Karpas-422 (cell line): ENCODE measurements around the gene ACP6. TPM values are rescaled to one million over a fixed set of nuclear protein-coding genes. Genes with fewer than 3 reads are reported as not detected.

Experiments
- DNase-seq: peaks from one replicate; pipeline ENCODE4 v3.0.0-alpha.2; 2015
- H2AFZ ChIP-seq: fragments of 200-600 bp; sonication (generic); 2 replicates; pipeline ENCODE4 v1.6.1; 2014; ENCODE audit warnings: antibody characterized with exemption, low read length, mixed read lengths
- H3K27ac ChIP-seq: fragments of 200-600 bp; sonication (generic); 2 replicates; pipeline ENCODE4 v1.5.1; 2014; ENCODE audit warnings: mild to moderate bottlenecking, low read length, moderate library complexity
- H3K27me3 ChIP-seq: fragments of 200-600 bp; sonication (generic); 2 replicates; pipeline ENCODE4 v1.6.1; 2014; ENCODE audit warnings: low read length, mixed read lengths
- H3K36me3 ChIP-seq: fragments of 200-600 bp; sonication (generic); 2 replicates; pipeline ENCODE4 v1.6.1; 2014; ENCODE audit warnings: low read length, mixed read lengths; ENCODE audit not compliant: insufficient read depth
- H3K4me1 ChIP-seq: fragments of 200-600 bp; sonication (generic); 2 replicates; pipeline ENCODE4 v1.6.1; 2014; ENCODE audit warnings: mild to moderate bottlenecking, low read length, mixed read lengths
- H3K4me2 ChIP-seq: fragments of 200-600 bp; sonication (generic); 2 replicates; pipeline ENCODE4 v1.6.1; 2014; ENCODE audit warnings: low read length, low read depth, mild to moderate bottlenecking; ENCODE audit not compliant: poor library complexity, severe bottlenecking
- H3K4me3 ChIP-seq: fragments of 200-600 bp; sonication (generic); 2 replicates; pipeline ENCODE4 v1.5.1; 2014; ENCODE audit warnings: mild to moderate bottlenecking, antibody characterized with exemption, low read length, mixed read lengths
- H3K79me2 ChIP-seq: fragments of 200-600 bp; sonication (generic); 2 replicates; pipeline ENCODE4 v1.6.1; 2014; ENCODE audit warnings: mild to moderate bottlenecking, low read length, mixed read lengths
- H3K9ac ChIP-seq: fragments of 200-600 bp; sonication (generic); 2 replicates; pipeline ENCODE4 v1.6.0; 2014; ENCODE audit warnings: low read length
- H3K9me2 ChIP-seq: fragments of 200-600 bp; sonication (generic), shearing (Covaris generic); replicated peaks from 2 replicates; pipeline ENCODE4 v1.6.0; 2014; ENCODE audit warnings: mild to moderate bottlenecking, low read length, moderate library complexity; ENCODE audit not compliant: insufficient read depth
- H3K9me3 ChIP-seq: fragments of 300-700, 200-600 bp; sonication (generic); 2 replicates; pipeline ENCODE4 v1.6.1; 2014; ENCODE audit warnings: low read length, mixed read lengths
- H4K20me1 ChIP-seq: fragments of 200-600 bp; sonication (generic); 2 replicates; pipeline ENCODE4 v1.6.1; 2014; ENCODE audit warnings: mild to moderate bottlenecking, antibody characterized with exemption, low read length, low read depth; ENCODE audit not compliant: insufficient read depth
- total RNA-seq: library from RNA; depleted of rRNA; stranded (reverse); fragments of >200 nt; shearing (Covaris generic); gene quantifications from 2 replicates; pipeline ENCODE4 v1.2.3, GENCODE V29; 2014; ENCODE audit warnings: low replicate concordance; rRNA removed

ACP6 gene
- 3.0 and 6.7 TPM in 2 replicates for total RNA-seq

DNA sequence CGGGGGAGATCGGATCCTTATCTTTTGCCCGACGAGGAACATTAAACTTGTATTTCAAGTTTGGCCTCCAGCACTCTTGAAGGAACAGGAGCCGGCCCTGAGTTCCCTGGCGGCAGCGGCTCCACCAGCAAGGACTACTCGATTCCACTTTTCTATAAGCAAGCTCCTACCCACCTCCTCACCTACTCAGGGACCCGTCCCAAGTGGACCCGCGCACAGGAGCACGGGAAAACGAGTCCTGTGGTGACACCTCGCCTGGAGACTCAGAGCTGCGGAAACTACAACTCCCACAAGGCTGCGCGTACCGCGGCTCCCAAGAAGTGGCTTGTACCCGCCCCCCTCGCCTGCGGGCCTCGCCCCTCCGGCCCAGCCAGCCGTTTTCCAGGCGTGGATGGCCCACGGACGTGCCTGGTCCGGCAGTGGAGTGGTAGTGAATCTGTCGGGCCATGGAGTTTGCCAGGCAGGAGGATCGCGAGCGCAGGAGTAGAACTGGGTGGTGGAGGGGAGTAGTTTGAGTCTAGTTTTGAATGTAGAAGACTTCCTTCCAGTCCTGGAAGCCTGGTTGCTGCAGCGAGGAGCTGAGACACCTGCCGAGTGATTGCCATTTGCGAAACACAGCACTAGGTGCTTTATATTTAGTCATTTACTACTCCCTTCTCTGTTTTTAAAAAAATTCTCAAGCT is at the start of gene ACP6:
Gene ACP6 (minus strand): TSS at position 206 of the 683 bp plus-strand sequence. CDS start 476 bp downstream, outside the sequence.
- H4K20me1 ChIP-seq = no peaks in the 10 kb centered on the region
- peak within 1 kb of the TSS; percentile 72 for H2AFZ ChIP-seq
- no peaks in the 10 kb centered on the region for H3K9me2 ChIP-seq
- DNase-seq = peak; percentile 88
- no peak within 1 kb of the TSS for H3K27ac ChIP-seq
- H3K9ac ChIP-seq = peak within 1 kb of the TSS; percentile 67
- peak within 1 kb of the TSS; percentile 67 for H3K4me3 ChIP-seq
- H3K4me2 ChIP-seq = peak within 1 kb of the TSS; percentile 79
- H3K27me3 ChIP-seq = no peaks in the 10 kb centered on the region
- no peaks in the 10 kb centered on the region for H3K9me3 ChIP-seq
- H3K79me2 ChIP-seq = no peaks in the 10 kb centered on the region
- H3K36me3 ChIP-seq = no peaks in the 10 kb centered on the region
- H3K4me1 ChIP-seq = peaks cover 12% of the 10 kb centered on the region

- H3K27ac ChIP-seq = no peak overlapping the region
- H3K4me2 ChIP-seq = no peak overlapping the region
- no peak overlapping the region for H3K4me3 ChIP-seq
- peaks cover 9% of the 10 kb centered on the region for H3K4me1 ChIP-seq
- no peak overlapping the region for H3K9ac ChIP-seq
- no peaks in the 10 kb centered on the region for H3K27me3 ChIP-seq
- H2AFZ ChIP-seq = no peak overlapping the region
- H3K36me3 ChIP-seq = no peaks in the 10 kb centered on the region
- no peaks in the 10 kb centered on the region for H3K79me2 ChIP-seq
- no peak for DNase-seq
- no peaks in the 10 kb centered on the region for H3K9me3 ChIP-seq
- H3K9me2 ChIP-seq = no peaks in the 10 kb centered on the region
- H4K20me1 ChIP-seq = no peaks in the 10 kb centered on the region
Measured at GRCh38 chr1:147719711-147720225, 49.4 kb upstream of the ACP6 start.

DNA sequence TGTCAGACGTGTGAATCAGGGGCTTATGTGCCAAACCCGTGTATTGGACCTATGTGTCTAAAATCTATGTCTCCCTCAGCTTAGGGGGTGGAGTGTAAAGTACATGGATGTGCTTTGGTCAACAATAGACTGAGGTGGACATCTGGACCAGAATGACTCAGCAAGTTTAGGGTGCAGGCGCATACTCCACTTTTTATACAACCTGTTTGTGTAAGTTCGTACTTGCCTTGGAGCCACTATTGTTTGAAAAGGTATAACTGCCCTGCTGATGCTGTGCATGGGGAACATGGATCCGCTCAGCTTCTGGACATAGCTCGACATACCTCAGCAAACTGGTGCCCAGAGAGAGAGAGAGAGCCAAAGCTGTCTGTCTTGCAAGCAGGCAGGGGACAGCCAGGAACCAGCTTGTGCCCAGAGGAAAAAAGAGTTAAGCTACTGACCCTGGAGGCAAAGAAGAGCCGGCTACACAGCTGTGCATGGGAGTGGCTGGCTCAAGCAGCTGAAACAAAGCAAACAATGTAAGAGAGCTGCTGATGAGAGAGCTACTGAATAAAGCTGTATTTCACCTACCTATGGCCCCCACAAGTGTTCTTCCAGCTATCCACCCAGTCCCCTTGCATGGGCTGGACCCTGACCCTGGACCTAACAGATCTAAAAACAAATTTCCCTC is 48.8 kb upstream of the ACP6 start:
- H3K4me2 ChIP-seq = no peak overlapping the region
- no peak overlapping the region for H2AFZ ChIP-seq
- no peaks in the 10 kb centered on the region for H4K20me1 ChIP-seq
- no peaks in the 10 kb centered on the region for H3K27me3 ChIP-seq
- H3K4me1 ChIP-seq = peaks cover 9% of the 10 kb centered on the region
- no peaks in the 10 kb centered on the region for H3K9me2 ChIP-seq
- H3K9me3 ChIP-seq = no peaks in the 10 kb centered on the region
- H3K4me3 ChIP-seq = no peak overlapping the region
- no peak for DNase-seq
- no peaks in the 10 kb centered on the region for H3K79me2 ChIP-seq
- no peak overlapping the region for H3K27ac ChIP-seq
- no peaks in the 10 kb centered on the region for H3K36me3 ChIP-seq
- H3K9ac ChIP-seq = no peak overlapping the region

GRCh38 chr1:147717706-147718097 is 47.4 kb upstream of the ACP6 start:
- H3K4me1 ChIP-seq = peaks cover 9% of the 10 kb centered on the region
- DNase-seq = no peak
- no peak overlapping the region for H3K4me2 ChIP-seq
- no peak overlapping the region for H3K27ac ChIP-seq
- no peaks in the 10 kb centered on the region for H3K9me2 ChIP-seq
- H3K36me3 ChIP-seq = no peaks in the 10 kb centered on the region
- no peaks in the 10 kb centered on the region for H4K20me1 ChIP-seq
- no peaks in the 10 kb centered on the region for H3K79me2 ChIP-seq
- no peaks in the 10 kb centered on the region for H3K27me3 ChIP-seq
- H3K9ac ChIP-seq = no peak overlapping the region
- no peak overlapping the region for H2AFZ ChIP-seq
- H3K4me3 ChIP-seq = no peak overlapping the region
- H3K9me3 ChIP-seq = no peaks in the 10 kb centered on the region

- Histone ChIP-seq H4K20me1 (no peaks in the 10 kb centered on the region), H3K36me3 (no peaks in the 10 kb centered on the region), H3K9ac (no peak overlapping the region), H2AFZ (no peak overlapping the region), H3K79me2 (no peaks in the 10 kb centered on the region), H3K27ac (no peak overlapping the region), H3K9me2 (no peaks in the 10 kb centered on the region), H3K4me3 (no peak overlapping the region), H3K9me3 (no peaks in the 10 kb centered on the region), H3K4me2 (no peak overlapping the region), H3K4me1 (peaks cover 9% of the 10 kb centered on the region), H3K27me3 (no peaks in the 10 kb centered on the region)
- DNase-seq = peak; percentile 67
Measured at GRCh38 chr1:147717051-147717705, 46.9 kb upstream of the ACP6 start.

GRCh38 chr1:147712605-147713004 is 42.3 kb upstream of the ACP6 start:
- no peaks in the 10 kb centered on the region for H3K36me3 ChIP-seq
- H3K27me3 ChIP-seq = no peaks in the 10 kb centered on the region
- no peak overlapping the region for H3K9ac ChIP-seq
- no peak for DNase-seq
- no peak overlapping the region for H2AFZ ChIP-seq
- no peak overlapping the region for H3K4me3 ChIP-seq
- no peaks in the 10 kb centered on the region for H3K9me3 ChIP-seq
- H3K4me2 ChIP-seq = no peak overlapping the region
- no peaks in the 10 kb centered on the region for H3K79me2 ChIP-seq
- no peaks in the 10 kb centered on the region for H3K9me2 ChIP-seq
- no peaks in the 10 kb centered on the region for H4K20me1 ChIP-seq
- H3K27ac ChIP-seq = no peak overlapping the region
- peaks cover 9% of the 10 kb centered on the region for H3K4me1 ChIP-seq

GRCh38 chr1:147700042-147701006 is 30.0 kb upstream of the ACP6 start:
- no peak overlapping the region for H2AFZ ChIP-seq

More at GRCh38 chr1:147700042-147701006, 30.0 kb upstream of the ACP6 start:
- Histone ChIP-seq H3K4me3 (no peak overlapping the region), H3K9me2 (no peaks in the 10 kb centered on the region), H3K9ac (no peak overlapping the region), H3K4me1 (no peaks in the 10 kb centered on the region), H3K79me2 (no peaks in the 10 kb centered on the region), H3K4me2 (no peak overlapping the region), H3K27ac (no peak overlapping the region), H3K27me3 (no peaks in the 10 kb centered on the region), H3K9me3 (no peaks in the 10 kb centered on the region), H3K36me3 (no peaks in the 10 kb centered on the region), H4K20me1 (no peaks in the 10 kb centered on the region)
- DNase-seq = peak; percentile 76
